CD14-positive monocyte (primary cell): ENCODE measurements around the gene GPRC5B. TPM values are rescaled to one million over a fixed set of nuclear protein-coding genes. Genes with fewer than 3 reads are reported as not detected.
A peak's percentile ranks its signal among the peaks of the same experiment; 100 is the strongest.

Source experiments
- DNase-seq, 3 donors: peaks; one replicate each; pipeline ENCODE4 v3.0.0-alpha.2; 2011 to 2022
- H2AFZ ChIP-seq: 2 replicates; pipeline ENCODE4 v1.6.0; 2012; ENCODE audit warnings: mild to moderate bottlenecking, low read depth, low read length, inconsistent platforms; ENCODE audit not compliant: insufficient read depth, poor library complexity, severe bottlenecking
- H3K27ac ChIP-seq, 2 donors: 1 replicate in 1 of 2; 2 replicates in 1 of 2; pipeline ENCODE4 v1.5.1; 2012 to 2013; ENCODE audit warnings: low read length in 2 of 2, control low read depth in 1 of 2, inconsistent platforms in 1 of 2, low read depth in 1 of 2, mild to moderate bottlenecking in 1 of 2
- H3K27me3 ChIP-seq, 2 donors: one replicate each; pipeline versions ENCODE4 v1.6.0 to v1.6.1; 2011 to 2013; ENCODE audit warnings: low read length in 2 of 2; ENCODE audit not compliant: control insufficient read depth in 2 of 2, insufficient read depth in 2 of 2
- H3K36me3 ChIP-seq, 2 donors: replicated peaks in 1 of 2; 1 replicate in 1 of 2; 2 replicates in 1 of 2; pipeline versions ENCODE4 v1.5.1 to v1.6.1; 2012 to 2013; ENCODE audit warnings: low read length in 2 of 2, control low read depth in 1 of 2, inconsistent platforms in 1 of 2, mild to moderate bottlenecking in 1 of 2; ENCODE audit not compliant: insufficient read depth in 2 of 2, control insufficient read depth in 1 of 2
- H3K4me1 ChIP-seq, 2 donors: 1 replicate in 1 of 2; 2 replicates in 1 of 2; pipeline versions ENCODE4 v1.5.1 to v1.6.1; 2012 to 2013; ENCODE audit warnings: low read length in 2 of 2, control low read depth in 1 of 2, inconsistent platforms in 1 of 2, mild to moderate bottlenecking in 1 of 2, moderate library complexity in 1 of 2; ENCODE audit not compliant: insufficient read depth in 2 of 2, control insufficient read depth in 1 of 2
- H3K4me2 ChIP-seq: replicated peaks from 2 replicates; pipeline ENCODE3; 2012; ENCODE audit warnings: low read length, moderate library complexity, mild to moderate bottlenecking; ENCODE audit not compliant: poor library complexity, severe bottlenecking; ENCODE audit errors: extremely low read depth
- H3K4me3 ChIP-seq, 3 experiments: fragments of 200-600 bp in 1 of 3; sonication (generic) in 1 of 3; replicated peaks in 1 of 3; 1 replicate in 2 of 3; 2 replicates in 1 of 3; pipeline ENCODE4 v1.5.1; 2011 to 2013; ENCODE audit warnings: low read length in 3 of 3, mild to moderate bottlenecking in 3 of 3, control low read depth in 2 of 3, low read depth in 2 of 3, inconsistent platforms in 1 of 3, moderate library complexity in 1 of 3
- H3K79me2 ChIP-seq: 2 replicates; pipeline ENCODE4 v1.6.0; 2012; ENCODE audit warnings: mild to moderate bottlenecking, control low read depth, inconsistent platforms, low read length, moderate library complexity; ENCODE audit not compliant: insufficient read depth
- H3K9ac ChIP-seq: 2 replicates; pipeline ENCODE4 v1.6.0; 2017; ENCODE audit warnings: low read length, mild to moderate bottlenecking; ENCODE audit not compliant: insufficient read depth, poor library complexity, severe bottlenecking
- H3K9me3 ChIP-seq, 2 donors: replicated peaks in 1 of 2; 1 replicate in 1 of 2; 2 replicates in 1 of 2; pipeline versions ENCODE4 v1.5.1 to v1.6.1; 2012 to 2013; ENCODE audit warnings: low read length in 2 of 2, control low read depth in 1 of 2; ENCODE audit not compliant: control insufficient read depth in 1 of 2, insufficient read depth in 1 of 2
- H4K20me1 ChIP-seq: 2 replicates; pipeline ENCODE4 v1.6.0; 2012; ENCODE audit warnings: mild to moderate bottlenecking, low read length, control low read depth, moderate library complexity; ENCODE audit not compliant: insufficient read depth
- H3K27ac Mint-ChIP-seq, 7 donors: one replicate each; pipeline ENCODE4 v1.8.0; 2020; ENCODE audit warnings: mild to moderate bottlenecking in 7 of 7, mixed read lengths in 7 of 7, moderate library complexity in 6 of 7, inconsistent platforms in 2 of 7
- H3K27me3 Mint-ChIP-seq, 3 donors: one replicate each; pipeline ENCODE4 v1.8.0; 2021 to 2022; ENCODE audit warnings: low read depth in 3 of 3, mild to moderate bottlenecking in 3 of 3, mixed read lengths in 3 of 3, moderate library complexity in 3 of 3, inconsistent platforms in 1 of 3
- H3K36me3 Mint-ChIP-seq, 2 donors: one replicate each; pipeline ENCODE4 v1.8.0; 2020; ENCODE audit warnings: mixed read lengths in 2 of 2, inconsistent platforms in 1 of 2, mild to moderate bottlenecking in 1 of 2
- H3K4me1 Mint-ChIP-seq: one replicate; pipeline ENCODE4 v1.8.0; 2020; ENCODE audit warnings: mild to moderate bottlenecking, mixed read lengths
- H3K4me3 Mint-ChIP-seq, 2 donors: one replicate each; pipeline ENCODE4 v1.8.0; 2020; ENCODE audit warnings: mild to moderate bottlenecking in 2 of 2, mixed read lengths in 2 of 2, moderate library complexity in 1 of 2
- H3K9me3 Mint-ChIP-seq, 7 donors: one replicate each; pipeline ENCODE4 v1.8.0; 2020 to 2022; ENCODE audit warnings: mixed read lengths in 7 of 7, mild to moderate bottlenecking in 6 of 7, moderate library complexity in 6 of 7, inconsistent platforms in 2 of 7
- CTCF ChIP-seq: fragments of 200-600 bp; IDR thresholded peaks from one replicate; pipeline ENCODE4 v1.8.0; 2022; ENCODE audit warnings: antibody characterized with exemption, mild to moderate bottlenecking
- WGBS: methylation state at CpG from one replicate; pipeline ENCODE4 v1.1.5; 2013; ENCODE audit warnings: missing lambda C conversion rate; ENCODE audit not compliant: insufficient coverage; 5-methylcytosine and 5-hydroxymethylcytosine counted together
- intact Hi-C, 2 donors: fragments of 100-400 bp; cut with micrococcal nuclease; formaldehyde crosslinking; loops; one replicate each; pipeline versions ENCODE4 v1.15.0 to v1.15.1; 2023
- polyA plus RNA-seq, 3 donors: library from polyadenylated mRNA; depleted of rRNA in 1 of 3; unstranded in 2 of 3; stranded (reverse) in 1 of 3; fragments of 300-500 nt in 2 of 3; fragments of >200 nt in 1 of 3; fragmentation: Illumina TruSeq in 2 of 3; gene quantifications; 1 replicate in 2 of 3; 2 replicates in 1 of 3; pipeline ENCODE4 v1.2.3, GENCODE V29; 2012 to 2021

GPRC5B gene
- polyA plus RNA-seq, 3 donors, result 0.06 to 0.24 TPM; not detected in 1

GRCh38 chr16:19908921-19909320 lies 24.3 kb upstream of the GPRC5B start:
- peaks cover 8% of the 10 kb centered on the region for H3K4me1 Mint-ChIP-seq
- Histone ChIP-seq H3K36me3 (no peaks in the 10 kb centered on the region), H3K27ac (no peak overlapping the region), H3K27me3 (no peaks in the 10 kb centered on the region), H4K20me1 (no peaks in the 10 kb centered on the region), H3K9me3 (no peaks in the 10 kb centered on the region), H2AFZ (no peak overlapping the region), H3K4me1 (no peaks in the 10 kb centered on the region), H3K9ac (no peak overlapping the region), H3K79me2 (no peaks in the 10 kb centered on the region), H3K4me3 (no peak overlapping the region), H3K4me2 (no peak overlapping the region)
- DNase-seq, result no peak
- no peak overlapping the region for H3K4me3 Mint-ChIP-seq
- intact Hi-C loops, result loop anchor here (10.0 kb wide), 1 partner anchor 476 kb away; no protein-coding TSS in a partner anchor
- H3K27me3 Mint-ChIP-seq, result peaks cover 11 to 33% (median 11%) of the 10 kb centered on the region in 3 donors
- no peak for TF ChIP-seq CTCF
- WGBS, result no CpG with 5 or more reads among the region's 1 CpG
- H3K9me3 Mint-ChIP-seq, result peaks cover 0 to 4% (median 0%) of the 10 kb centered on the region in 7 donors
- H3K27ac Mint-ChIP-seq, result no peak overlapping the region
- no peaks in the 10 kb centered on the region for H3K36me3 Mint-ChIP-seq

GRCh38 chr16:19907161-19907992 lies 22.7 kb upstream of the GPRC5B start:
- Mint-ChIP-seq H3K36me3 (no peaks in the 10 kb centered on the region), H3K4me3 (peak overlapping the region in 1 of 2 donors; percentile 24), H3K9me3 (peaks cover 0 to 4% (median 0%) of the 10 kb centered on the region in 7 donors), H3K4me1 (peaks cover 8% of the 10 kb centered on the region), H3K27me3 (peaks cover 11 to 33% (median 11%) of the 10 kb centered on the region in 3 donors), H3K27ac (peak overlapping the region in 1 of 7 donors; percentile 10)
- Histone ChIP-seq H3K36me3 (no peaks in the 10 kb centered on the region), H3K27ac (no peak overlapping the region), H3K9ac (no peak overlapping the region), H3K79me2 (no peaks in the 10 kb centered on the region), H4K20me1 (no peaks in the 10 kb centered on the region), H3K4me2 (peak overlapping the region; percentile 35), H2AFZ (peak overlapping the region; percentile 62), H3K4me1 (no peaks in the 10 kb centered on the region), H3K9me3 (no peaks in the 10 kb centered on the region), H3K27me3 (no peaks in the 10 kb centered on the region), H3K4me3 (no peak overlapping the region)
- DNase-seq, result peak; percentile 32 to 43 (median 34)
- TF ChIP-seq CTCF, result peak; percentile 94
- intact Hi-C loops, result loop anchor here (10.0 kb wide), 1 partner anchor 477 kb away; no protein-coding TSS in a partner anchor
- WGBS, result 25% methylated on average over 23 of the region's 24 CpGs
